K562 (cell line): ENCODE measurements around the gene PIERCE2. TPM values are rescaled to one million over a fixed set of nuclear protein-coding genes. Genes with fewer than 3 reads are reported as not detected.
A peak's percentile ranks its signal among the peaks of the same experiment; 100 is the strongest.

Experiments used
- CC2D1A ChIP-seq: fragments of 450-650 bp; IDR thresholded peaks from 2 replicates; pipeline ENCODE4 v1.6.1; 2017; ENCODE audit warnings: mild to moderate bottlenecking
- FOXP1 ChIP-seq: sonication (generic); formaldehyde crosslinking; IDR thresholded peaks from 2 replicates; pipeline ENCODE4 v1.8.0; 2022; ENCODE audit warnings: mild to moderate bottlenecking, missing genetic modification reagents
- KAT8 ChIP-seq: fragments of 450-650 bp; IDR thresholded peaks from 2 replicates; pipeline ENCODE4 v1.6.1; 2016; ENCODE audit warnings: low read depth, mild to moderate bottlenecking
- PPARD ChIP-seq: fragments of 250-450 bp; sonication (Bioruptor Pico); IDR thresholded peaks from 2 replicates; pipeline ENCODE4 v1.8.0; 2022; ENCODE audit warnings: inconsistent platforms, mild to moderate bottlenecking, moderate library complexity
- PTTG1 ChIP-seq: fragments of 450-650 bp; IDR thresholded peaks from 2 replicates; pipeline ENCODE4 v1.6.1; 2016; ENCODE audit warnings: low read depth, mild to moderate bottlenecking, missing genetic modification characterization, missing compliant biosample characterization
- WHSC1 ChIP-seq: IDR thresholded peaks from one replicate; pipeline ENCODE4 v1.6.1; 2012; ENCODE audit warnings: low read length, control low read depth, inconsistent platforms
- ZNF121 ChIP-seq: sonication (generic); formaldehyde crosslinking; conservative IDR thresholded peaks from 2 replicates; pipeline ENCODE4 v1.8.0; 2022; ENCODE audit warnings: missing genetic modification reagents
- polyA plus RNA-seq, 8 experiments: library from polyadenylated mRNA; depleted of rRNA in 4 of 8; stranded (reverse) in 5 of 8; unstranded in 3 of 8; fragments of >200 nt; fragmentation: Nextera tagmentation in 2 of 8; fragmentation: Illumina TruSeq in 1 of 8; extraction: Ambion mirVana in 2 of 8; extraction: Trizol in 1 of 8; gene quantifications; 2 replicates each; pipeline versions ENCODE4 v1.2.1 to v1.2.3, GENCODE V29; 2011 to 2014; ENCODE audit warnings: inconsistent platforms in 1 of 8, missing spikeins in 1 of 8
- total RNA-seq, 7 experiments: library from RNA; depleted of rRNA in 6 of 7; stranded (reverse); fragments of >200 nt in 6 of 7; fragmentation: Illumina TruSeq in 2 of 7; extraction: Trizol in 2 of 7; gene quantifications; 2 replicates each; pipeline versions ENCODE4 v1.2.1 to v1.2.3, GENCODE V29; 2011 to 2021; ENCODE audit warnings: low replicate concordance in 1 of 7
- TF ChIP-seq, protein P1 (sequence below), 2 experiments: fragments of 200-800 bp in 1 of 2; sonication (Bioruptor generic) in 1 of 2; sonication (generic) in 1 of 2; formaldehyde crosslinking in 1 of 2; IDR thresholded peaks in 1 of 2; conservative IDR thresholded peaks in 1 of 2; 2 replicates each; pipeline versions ENCODE4 v1.5.0 to v1.6.1; 2016 to 2020; ENCODE audit warnings: missing compliant biosample characterization in 1 of 2, missing genetic modification characterization in 1 of 2, missing genetic modification reagents in 1 of 2
- TF ChIP-seq, protein P2 (sequence below): fragments of 450-650 bp; IDR thresholded peaks from 2 replicates; pipeline ENCODE4 v1.6.1; 2016; ENCODE audit warnings: borderline replicate concordance
- TF ChIP-seq, protein P3 (sequence below), 2 experiments: fragments of 450-650 bp; formaldehyde crosslinking in 1 of 2; IDR thresholded peaks; 2 replicates each; pipeline versions ENCODE4 v1.4.0 to v1.6.1; 2014 to 2020; ENCODE audit warnings: mild to moderate bottlenecking in 2 of 2, borderline replicate concordance in 1 of 2, low read depth in 1 of 2
- TF ChIP-seq, protein P4 (sequence below): fragments of 450-650 bp; formaldehyde crosslinking; IDR thresholded peaks from 2 replicates; pipeline ENCODE4 v1.4.0; 2020; ENCODE audit warnings: mild to moderate bottlenecking, mixed read lengths

The PIERCE2 gene
- total and polyA plus RNA-seq, 9 of the 15 experiments (the other 6 are each of a cell fraction or from before 2014, with no cell fraction given), result 2.9 to 4.8 (median 4.0) TPM

DNA sequence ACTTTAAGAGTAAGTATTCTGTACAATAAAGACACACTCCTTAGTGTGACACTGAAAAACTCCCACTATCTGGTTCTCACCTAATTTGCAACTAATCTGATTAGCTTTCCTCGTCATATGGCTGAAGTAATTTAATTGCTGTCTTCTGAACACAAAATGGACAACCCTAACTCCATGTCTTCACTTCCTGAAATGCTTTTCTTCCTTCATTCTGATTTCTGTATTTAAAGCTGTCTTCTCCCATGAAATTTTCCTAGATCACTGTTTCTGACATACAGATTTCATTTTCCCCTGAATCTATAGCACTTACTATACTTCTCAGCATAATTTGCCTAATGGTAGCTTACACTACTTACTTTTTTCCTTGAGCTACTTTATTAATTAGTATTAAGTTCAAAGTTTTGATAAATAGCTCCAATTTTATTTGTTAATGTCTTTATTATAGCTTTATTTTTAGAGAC is 6.5 kb upstream of the PIERCE2 start (continued):
- TF ChIP-seq, protein P1, sequence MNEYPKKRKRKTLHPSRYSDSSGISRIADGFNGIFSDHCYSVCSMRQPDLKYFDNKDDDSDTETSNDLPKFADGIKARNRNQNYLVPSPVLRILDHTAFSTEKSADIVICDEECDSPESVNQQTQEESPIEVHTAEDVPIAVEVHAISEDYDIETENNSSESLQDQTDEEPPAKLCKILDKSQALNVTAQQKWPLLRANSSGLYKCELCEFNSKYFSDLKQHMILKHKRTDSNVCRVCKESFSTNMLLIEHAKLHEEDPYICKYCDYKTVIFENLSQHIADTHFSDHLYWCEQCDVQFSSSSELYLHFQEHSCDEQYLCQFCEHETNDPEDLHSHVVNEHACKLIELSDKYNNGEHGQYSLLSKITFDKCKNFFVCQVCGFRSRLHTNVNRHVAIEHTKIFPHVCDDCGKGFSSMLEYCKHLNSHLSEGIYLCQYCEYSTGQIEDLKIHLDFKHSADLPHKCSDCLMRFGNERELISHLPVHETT (CRISPR knock-in tag; conservative IDR thresholded peaks at IDR 0.05 in 1 of 2, IDR thresholded peaks at IDR 0.05 in 1 of 2), result peak in 1 of 2 experiments; percentile 77; a peak in 1 of 4 replicates
- no peak for TF ChIP-seq WHSC1
- TF ChIP-seq PTTG1, result peak; percentile 88
- TF ChIP-seq, protein P2, sequence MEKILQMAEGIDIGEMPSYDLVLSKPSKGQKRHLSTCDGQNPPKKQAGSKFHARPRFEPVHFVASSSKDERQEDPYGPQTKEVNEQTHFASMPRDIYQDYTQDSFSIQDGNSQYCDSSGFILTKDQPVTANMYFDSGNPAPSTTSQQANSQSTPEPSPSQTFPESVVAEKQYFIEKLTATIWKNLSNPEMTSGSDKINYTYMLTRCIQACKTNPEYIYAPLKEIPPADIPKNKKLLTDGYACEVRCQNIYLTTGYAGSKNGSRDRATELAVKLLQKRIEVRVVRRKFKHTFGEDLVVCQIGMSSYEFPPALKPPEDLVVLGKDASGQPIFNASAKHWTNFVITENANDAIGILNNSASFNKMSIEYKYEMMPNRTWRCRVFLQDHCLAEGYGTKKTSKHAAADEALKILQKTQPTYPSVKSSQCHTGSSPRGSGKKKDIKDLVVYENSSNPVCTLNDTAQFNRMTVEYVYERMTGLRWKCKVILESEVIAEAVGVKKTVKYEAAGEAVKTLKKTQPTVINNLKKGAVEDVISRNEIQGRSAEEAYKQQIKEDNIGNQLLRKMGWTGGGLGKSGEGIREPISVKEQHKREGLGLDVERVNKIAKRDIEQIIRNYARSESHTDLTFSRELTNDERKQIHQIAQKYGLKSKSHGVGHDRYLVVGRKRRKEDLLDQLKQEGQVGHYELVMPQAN, result no peak
- TF ChIP-seq CC2D1A, result no peak
- TF ChIP-seq FOXP1 (CRISPR knock-in tag), result no peak
- TF ChIP-seq KAT8, result no peak
- no peak for TF ChIP-seq ZNF121 (CRISPR knock-in tag)
- TF ChIP-seq PPARD (CRISPR knock-in tag), result no peak
- TF ChIP-seq, protein P3, sequence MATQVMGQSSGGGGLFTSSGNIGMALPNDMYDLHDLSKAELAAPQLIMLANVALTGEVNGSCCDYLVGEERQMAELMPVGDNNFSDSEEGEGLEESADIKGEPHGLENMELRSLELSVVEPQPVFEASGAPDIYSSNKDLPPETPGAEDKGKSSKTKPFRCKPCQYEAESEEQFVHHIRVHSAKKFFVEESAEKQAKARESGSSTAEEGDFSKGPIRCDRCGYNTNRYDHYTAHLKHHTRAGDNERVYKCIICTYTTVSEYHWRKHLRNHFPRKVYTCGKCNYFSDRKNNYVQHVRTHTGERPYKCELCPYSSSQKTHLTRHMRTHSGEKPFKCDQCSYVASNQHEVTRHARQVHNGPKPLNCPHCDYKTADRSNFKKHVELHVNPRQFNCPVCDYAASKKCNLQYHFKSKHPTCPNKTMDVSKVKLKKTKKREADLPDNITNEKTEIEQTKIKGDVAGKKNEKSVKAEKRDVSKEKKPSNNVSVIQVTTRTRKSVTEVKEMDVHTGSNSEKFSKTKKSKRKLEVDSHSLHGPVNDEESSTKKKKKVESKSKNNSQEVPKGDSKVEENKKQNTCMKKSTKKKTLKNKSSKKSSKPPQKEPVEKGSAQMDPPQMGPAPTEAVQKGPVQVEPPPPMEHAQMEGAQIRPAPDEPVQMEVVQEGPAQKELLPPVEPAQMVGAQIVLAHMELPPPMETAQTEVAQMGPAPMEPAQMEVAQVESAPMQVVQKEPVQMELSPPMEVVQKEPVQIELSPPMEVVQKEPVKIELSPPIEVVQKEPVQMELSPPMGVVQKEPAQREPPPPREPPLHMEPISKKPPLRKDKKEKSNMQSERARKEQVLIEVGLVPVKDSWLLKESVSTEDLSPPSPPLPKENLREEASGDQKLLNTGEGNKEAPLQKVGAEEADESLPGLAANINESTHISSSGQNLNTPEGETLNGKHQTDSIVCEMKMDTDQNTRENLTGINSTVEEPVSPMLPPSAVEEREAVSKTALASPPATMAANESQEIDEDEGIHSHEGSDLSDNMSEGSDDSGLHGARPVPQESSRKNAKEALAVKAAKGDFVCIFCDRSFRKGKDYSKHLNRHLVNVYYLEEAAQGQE (IDR thresholded peaks at IDR 0.05; ENCODE audit: borderline replicate concordance), result no peak
- TF ChIP-seq, protein P3 (CRISPR knock-in tag; IDR thresholded peaks at IDR 0.05; ENCODE audit: low read depth), result no peak
- TF ChIP-seq, protein P4, sequence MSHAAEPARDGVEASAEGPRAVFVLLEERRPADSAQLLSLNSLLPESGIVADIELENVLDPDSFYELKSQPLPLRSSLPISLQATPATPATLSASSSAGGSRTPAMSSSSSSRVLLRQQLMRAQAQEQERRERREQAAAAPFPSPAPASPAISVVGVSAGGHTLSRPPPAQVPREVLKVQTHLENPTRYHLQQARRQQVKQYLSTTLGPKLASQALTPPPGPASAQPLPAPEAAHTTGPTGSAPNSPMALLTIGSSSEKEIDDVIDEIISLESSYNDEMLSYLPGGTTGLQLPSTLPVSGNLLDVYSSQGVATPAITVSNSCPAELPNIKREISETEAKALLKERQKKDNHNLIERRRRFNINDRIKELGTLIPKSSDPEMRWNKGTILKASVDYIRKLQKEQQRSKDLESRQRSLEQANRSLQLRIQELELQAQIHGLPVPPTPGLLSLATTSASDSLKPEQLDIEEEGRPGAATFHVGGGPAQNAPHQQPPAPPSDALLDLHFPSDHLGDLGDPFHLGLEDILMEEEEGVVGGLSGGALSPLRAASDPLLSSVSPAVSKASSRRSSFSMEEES, result no peak
